Activated CD8-positive, alpha-beta memory T cell treated with anti-CD3 and anti-CD28 coated beads for 48 hours (primary cell): Measurements from ENCODE around the gene IGF2R.
"Not testable (repeated sequence)": the region's sequence is repeated elsewhere in the genome, so short reads cannot be mapped to it uniquely, and the experiment has no call there.

Source experiments
- DNase-seq, 3 experiments: peaks; one replicate each; pipeline ENCODE4 v3.0.0-alpha.2; 2020; ENCODE audit warnings: low read depth in 2 of 3, low spot score in 2 of 3

IGF2R gene

DNA sequence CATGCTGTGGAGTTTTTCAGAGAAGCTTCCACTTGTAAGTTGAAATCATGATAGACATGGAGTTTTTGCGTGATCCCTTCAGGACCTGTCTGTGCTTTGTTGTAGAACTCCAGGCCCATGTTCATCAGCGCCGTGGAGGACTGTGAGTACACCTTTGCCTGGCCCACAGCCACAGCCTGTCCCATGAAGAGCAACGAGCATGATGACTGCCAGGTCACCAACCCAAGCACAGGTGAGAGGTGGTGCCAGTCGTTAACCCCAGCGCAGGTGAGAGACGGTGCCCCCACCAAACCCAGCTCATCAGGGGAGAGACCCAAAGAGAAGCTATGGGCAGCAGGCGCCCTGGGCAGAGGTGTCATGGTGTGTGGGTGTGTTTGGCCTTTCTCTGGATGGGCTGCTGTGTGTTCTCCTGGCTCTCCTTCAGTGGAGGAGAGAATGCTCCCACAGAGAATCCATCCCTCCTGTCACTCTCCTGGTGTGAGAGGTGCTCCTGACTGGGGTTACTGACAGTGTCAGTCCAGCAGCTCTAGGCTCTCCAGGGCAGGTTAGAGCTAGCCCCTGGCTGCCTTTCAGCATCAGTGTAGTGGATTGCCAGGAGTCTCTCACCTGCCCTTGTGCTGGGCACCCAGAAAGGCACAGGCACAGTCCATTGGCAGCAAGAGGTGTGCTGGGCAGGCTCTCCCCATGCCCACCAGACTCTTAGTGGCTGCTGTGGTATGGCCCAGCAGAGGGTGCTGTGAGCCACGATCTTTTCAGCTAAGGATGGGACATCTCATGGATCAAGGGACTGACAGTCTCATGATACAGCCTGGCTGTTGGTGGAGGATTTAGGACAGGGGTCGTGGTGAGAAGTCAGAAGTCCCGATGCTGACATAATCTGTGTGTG, 103.2 kb downstream of the IGF2R start:
- no peak for DNase-seq

DNA sequence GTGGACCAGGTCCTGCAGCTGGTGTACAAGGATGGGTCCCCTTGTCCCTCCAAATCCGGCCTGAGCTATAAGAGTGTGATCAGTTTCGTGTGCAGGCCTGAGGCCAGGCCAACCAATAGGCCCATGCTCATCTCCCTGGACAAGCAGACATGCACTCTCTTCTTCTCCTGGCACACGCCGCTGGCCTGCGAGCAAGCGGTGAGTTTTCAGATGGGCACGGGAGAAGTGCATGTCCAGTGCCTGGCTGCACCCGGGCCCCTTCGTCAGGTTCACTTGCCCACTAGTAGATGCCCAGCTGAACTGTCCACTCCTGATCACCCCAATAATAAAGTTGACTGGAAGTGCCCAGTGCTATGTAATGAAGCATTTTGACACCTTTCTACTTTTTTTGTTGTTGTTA, 104.4 kb downstream of the IGF2R start:
- DNase-seq: no peak

DNA sequence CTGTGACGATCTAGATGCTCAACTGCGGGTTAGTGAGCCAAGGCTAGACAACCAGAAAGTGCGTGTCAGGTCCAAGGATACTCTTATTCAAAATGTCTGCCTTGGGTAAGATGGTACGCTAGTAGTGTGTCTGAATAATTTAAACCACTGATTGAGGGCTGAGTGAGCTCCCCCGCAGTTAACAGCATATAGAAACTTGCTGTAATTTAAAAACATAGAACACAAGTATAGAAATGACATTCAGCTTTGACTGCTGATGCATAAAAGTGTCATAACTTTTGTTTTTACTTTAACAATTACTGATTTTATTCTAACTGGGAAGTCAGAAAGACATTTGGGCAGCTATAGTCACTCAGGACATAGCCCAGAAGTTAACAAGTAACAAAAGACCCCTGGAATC, 107.1 kb downstream of the IGF2R start:
- no peak for DNase-seq

DNA sequence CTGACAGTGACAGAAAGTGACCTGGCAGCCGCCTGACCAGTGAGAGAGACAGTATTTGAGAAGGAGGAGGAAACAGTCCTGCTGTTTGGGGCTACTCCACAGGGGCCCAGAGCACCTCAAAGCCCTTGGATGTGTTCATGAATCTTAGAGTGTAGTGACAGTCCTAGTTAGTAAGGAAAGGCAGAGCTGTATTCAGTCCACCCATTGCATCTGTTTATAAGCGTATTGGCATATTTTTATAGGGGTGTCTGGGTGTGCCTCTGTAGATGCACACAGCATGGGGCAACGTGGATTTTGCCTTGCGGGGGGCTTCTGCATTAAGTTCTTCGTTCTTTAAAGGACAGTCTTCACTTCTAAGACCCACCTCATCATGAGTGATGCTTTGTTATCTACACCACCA, 108.1 kb downstream of the IGF2R start:
- no peak for DNase-seq

DNA sequence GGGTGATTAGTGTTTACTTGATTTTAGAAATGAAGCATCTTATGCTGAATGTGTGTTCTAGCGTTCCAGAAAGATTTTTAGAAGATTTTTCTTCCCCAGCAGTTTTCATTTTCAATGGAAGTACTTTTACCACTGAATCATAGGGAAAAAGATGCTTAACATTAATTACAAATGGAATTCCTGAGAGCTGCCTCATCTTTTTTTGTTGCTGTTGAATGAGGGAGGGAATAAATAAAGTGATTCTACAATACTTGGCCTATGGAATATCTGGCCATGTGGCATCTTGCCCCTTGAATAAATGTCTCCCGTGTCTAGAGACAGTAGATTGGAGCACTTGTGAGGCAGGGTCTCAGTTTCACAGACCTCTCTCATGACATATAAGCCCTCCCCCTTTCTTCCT, 108.6 kb downstream of the IGF2R start:
- DNase-seq: no peak

DNA sequence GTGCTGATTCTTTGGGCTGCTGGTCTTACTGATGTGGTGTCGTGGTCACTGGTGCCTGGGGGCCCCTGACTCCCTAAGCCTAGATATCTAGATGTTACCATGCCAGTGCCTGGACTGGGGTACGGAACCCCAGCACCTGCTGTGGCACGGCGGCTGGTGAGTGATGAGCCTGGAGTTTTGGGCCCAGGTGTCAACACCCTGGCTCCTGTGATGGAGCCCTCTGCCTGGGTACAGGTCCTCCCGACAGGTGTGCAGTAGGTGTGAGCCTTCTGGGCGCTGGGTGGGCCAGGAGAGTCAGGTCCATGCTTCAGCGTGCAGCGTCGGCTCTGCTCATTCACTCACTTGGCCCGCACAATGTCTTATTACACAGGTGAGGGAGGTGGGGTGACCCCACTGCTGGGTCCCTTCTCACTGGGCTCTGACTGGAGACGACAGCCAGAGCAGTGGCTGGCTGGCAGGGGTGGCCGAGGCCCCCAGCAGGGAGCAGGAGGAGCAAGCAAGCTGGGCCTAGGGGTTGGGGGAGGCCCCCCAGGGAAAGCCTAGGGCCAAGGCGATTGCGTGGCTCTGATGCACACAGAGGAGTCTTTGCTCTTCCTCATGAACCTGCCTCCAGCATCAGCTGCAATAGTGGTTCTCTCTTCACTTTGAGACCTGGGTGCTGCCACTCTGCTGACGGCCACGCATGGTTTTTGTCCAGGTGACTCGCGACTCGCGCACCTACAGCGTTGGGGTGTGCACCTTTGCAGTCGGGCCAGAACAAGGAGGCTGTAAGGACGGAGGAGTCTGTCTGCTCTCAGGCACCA, 110.2 kb downstream of the IGF2R start:
- DNase-seq: no peak

DNA sequence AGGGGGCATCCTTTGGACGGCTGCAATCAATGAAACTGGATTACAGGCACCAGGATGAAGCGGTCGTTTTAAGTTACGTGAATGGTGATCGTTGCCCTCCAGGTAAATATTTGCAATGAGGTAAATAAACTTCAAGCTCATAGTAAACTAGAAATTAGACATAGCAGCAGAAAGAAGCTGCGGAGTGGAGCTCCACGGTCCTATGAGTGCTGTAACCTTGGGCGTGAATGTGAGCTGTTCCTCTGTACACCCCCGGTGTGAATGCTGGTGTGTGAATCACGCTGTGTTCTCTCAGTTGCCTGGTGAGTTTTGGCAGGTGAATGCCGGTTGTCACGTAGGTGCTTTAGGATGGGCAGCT, 110.8 kb downstream of the IGF2R start:
- DNase-seq: no peak

DNA sequence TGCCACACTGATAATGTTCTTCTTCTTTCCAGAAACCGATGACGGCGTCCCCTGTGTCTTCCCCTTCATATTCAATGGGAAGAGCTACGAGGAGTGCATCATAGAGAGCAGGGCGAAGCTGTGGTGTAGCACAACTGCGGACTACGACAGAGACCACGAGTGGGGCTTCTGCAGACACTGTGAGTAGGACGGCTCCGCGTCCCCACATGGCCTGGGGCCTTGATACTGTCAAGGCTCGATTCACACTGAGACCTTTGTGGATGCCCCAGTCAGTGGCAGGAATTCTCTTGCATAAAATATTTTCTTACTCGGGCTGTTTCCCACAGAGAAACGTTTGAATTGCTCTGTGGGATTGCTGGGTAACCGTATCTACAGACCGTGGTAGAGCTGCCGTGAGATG, 111.2 kb downstream of the IGF2R start:
- no peak for DNase-seq

DNA sequence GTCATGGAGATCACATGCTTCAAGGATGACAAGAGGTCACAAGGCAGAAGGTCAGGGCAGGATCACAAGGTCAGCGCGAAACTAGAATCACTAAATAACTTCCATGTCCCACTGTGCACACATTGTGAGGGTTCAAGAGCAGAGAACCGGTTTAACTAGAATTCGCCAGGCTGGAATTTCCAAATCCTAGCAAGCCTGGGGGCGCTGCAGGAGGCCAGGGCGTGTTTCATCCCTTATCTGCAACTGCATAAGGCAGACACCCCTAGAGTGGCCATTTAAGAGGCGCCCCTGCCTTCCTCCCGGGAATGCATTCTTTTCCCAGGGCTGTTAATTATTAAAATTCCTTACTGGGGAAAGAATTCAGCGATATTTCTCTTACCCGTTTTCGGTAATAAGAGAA, 112.5 kb downstream of the IGF2R start:
- no peak for DNase-seq

DNA sequence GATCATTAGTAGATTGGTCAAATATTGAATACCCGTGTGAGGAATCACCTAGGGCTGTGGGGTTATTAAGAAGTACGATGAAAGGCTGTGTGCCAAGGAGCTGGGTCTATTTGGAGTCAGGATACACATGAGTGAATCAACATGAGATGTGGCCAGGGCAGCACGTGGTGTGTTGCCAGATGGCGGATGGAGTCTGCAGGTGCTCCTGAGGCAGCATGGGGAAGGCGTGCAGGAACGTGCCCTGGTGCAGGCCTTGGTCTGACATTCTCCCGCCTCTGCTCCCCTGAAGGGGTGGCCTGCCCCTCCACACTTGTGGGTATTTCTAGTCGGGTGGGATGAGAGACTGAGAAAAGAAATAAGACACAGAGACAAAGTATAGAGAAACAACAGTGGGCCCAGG, 113.7 kb downstream of the IGF2R start:
- DNase-seq: no peak

DNA sequence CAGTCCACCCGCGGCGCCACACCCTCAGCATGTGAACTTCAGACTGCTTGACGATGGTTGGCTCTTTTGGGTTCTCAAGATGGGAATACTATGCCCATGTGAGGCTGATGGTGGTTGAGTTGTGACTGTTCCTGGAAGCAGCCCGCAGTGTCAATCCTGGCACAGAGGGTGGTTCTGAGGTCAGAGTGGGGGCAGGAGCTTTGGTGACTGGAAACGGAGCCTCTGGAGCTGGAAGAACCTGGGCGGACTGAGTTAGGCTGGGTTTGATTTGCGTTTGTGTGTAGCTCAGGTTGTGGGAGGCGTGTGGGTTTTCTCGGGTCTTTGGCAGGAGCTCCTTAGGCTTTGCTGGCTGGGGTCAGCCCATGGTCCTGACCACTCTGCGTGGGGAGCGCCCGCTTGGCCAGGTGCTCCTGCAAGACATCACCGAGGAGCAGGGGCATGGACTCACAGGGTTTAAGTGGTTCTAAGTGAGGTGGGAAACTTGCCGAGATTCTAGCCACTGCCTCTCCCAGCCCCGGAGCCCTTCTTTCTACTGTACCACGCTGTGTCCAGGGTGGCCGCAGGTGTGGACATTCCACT, 115.4 kb downstream of the IGF2R start:
- DNase-seq: no peak

DNA sequence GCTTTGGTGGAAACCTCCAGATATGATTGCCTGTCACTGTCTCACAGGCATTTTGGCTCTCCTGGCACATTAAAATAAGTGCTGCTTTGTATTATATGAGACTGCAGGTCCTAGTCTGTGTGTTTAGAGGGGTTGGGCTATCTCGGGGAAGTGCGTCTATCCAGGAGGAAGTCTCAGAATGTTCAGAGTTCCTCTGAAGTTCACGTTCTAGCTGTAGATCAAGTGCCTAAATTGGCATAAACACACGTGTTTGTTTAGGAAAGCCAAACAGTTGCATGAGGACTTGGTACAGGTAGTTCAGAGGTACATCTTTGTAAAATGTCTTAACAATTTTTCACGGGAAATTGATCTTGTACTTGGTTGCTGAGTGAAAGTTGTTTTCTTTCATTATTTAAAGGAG, 116.3 kb downstream of the IGF2R start:
- no peak for DNase-seq

DNA sequence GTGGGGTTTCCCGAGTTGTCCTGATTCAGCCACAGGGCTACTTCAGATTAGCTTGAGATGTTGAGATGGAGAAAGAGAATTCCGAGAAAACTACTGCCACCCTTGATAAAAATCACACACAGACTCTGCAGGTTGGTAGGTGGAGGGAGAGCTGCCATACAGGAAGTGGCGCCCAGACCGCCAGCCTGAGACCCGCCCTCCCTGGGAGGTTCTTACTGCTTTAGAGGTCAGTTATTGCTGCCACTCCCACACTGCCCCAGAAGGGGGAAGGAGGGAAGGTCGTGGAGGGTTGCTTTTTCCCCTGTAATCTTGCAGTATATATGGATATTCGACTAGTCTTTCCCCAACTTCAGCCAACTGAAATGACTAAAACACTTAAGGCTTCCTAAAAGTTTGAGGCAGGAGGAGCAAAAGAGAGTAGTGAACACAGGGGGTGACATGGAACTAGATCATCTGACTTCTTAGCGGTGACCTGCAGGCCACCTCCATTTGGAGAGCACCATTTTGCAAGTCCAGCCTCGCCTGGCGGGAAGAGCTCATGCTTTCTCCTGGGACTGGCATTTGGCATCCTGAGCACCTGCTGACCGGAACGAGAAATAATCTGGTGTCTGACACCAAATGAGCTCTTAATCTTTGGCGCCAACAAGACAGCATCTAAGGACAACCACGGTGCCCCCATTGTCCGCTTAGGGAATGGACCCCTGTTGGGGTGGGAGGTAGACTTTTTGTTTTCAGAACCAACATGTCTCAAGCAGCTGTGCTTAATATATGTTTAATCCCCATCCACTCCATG, 117.0 kb downstream of the IGF2R start:
- DNase-seq: no peak

DNA sequence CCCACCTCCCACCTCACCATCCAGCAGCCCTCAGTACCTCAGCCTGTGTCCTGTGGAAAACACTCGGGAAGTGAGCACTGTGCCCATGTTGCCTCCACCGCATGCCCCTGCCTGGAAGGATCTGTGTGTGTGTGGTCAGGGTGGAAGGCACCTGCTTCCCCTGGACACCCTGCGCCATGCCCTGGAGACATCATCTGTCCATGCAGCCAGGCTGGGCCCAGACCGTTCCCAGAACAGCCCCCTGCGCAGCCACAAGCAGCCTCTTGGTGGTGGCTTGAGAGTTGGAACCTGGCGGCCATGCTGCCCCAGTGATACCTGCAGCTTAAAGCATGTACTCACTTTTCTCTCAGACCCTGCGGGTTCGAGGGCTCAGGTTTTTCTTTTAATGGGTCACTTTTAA, 117.9 kb downstream of the IGF2R start:
- DNase-seq: no peak

DNA sequence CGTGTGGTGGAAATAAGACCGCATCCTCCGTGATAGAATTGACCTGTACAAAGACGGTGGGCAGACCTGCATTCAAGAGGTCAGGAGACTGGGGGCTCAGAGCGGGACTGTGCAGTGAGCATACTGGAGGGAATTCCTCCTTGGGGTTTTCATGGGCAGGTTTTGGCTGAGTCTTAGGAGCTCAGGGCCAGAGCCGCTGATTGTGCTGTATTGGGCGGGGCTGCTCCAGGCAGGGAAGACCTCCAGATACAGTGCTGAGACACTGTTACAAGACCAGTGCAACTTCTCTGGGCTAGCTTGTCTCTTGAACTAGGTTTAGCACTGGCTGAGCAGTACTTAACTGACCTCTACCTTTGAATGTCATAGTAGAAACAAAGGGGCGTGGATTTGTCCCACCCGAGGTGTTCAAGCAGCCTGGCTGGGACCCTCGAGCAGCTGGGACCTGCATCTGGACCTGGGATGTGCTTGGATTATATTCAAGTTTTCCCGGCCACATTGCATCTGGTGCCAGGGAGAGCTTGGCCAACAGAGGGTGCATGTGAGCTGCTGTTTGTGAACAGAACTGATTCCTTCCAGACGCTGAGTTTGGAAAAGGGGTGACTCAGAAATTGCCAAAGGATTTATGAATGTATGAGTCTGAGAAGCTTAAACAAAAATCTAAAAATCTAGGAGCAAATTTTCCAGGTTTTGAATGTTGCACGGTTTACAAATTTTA, 119.3 kb downstream of the IGF2R start:
- DNase-seq: no peak

DNA sequence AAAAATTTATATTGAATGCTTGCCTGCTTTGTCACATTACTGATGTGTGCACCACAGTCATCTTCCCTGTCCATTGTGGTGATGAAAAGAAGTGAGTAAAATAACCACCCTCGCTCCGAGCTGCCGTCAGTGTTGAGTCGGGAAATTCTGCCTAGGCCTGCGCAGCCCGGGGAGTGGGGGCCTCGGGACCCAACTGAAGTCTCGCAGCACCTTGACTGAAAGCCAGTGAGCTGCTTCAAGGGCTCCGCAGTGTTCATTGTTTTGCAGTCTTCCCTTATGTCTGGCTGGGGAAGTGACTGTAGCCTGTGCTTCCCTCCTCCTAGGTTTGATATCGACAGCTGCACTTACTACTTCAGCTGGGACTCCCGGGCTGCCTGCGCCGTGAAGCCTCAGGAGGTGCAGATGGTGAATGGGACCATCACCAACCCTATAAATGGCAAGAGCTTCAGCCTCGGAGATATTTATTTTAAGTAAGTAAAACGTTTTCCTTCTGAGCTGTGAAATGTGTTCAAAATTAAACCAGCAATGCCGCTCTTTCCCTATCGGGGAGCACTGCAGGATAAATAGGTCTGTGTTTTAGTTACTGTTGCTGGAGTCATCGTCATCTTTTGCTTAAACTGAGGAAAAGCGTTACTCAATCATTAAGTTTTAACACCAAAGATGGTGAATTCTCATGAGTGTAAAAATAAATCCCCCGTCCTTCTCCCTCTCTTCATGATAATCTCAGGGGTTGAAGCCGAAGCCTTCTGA, 120.1 kb downstream of the IGF2R start:
- DNase-seq: no peak

DNA sequence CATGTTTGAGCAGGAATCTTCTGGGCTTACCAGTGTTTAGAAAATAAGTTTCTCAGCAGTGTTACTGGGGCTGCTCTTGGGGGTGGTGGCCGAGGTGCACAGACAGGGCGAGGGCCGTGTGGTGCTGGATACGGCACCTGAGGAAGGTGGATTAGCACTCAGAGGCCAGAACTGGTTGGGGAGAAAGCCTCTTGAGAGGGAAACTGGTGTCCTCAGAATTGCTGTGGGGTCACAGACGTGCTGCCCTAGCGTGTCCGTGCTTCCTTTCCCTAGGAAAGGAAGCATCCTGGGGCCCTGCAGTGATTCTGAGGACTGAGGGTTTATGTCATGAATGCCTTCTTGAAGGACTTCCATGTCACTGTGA, 120.6 kb downstream of the IGF2R start:
- DNase-seq: no peak

DNA sequence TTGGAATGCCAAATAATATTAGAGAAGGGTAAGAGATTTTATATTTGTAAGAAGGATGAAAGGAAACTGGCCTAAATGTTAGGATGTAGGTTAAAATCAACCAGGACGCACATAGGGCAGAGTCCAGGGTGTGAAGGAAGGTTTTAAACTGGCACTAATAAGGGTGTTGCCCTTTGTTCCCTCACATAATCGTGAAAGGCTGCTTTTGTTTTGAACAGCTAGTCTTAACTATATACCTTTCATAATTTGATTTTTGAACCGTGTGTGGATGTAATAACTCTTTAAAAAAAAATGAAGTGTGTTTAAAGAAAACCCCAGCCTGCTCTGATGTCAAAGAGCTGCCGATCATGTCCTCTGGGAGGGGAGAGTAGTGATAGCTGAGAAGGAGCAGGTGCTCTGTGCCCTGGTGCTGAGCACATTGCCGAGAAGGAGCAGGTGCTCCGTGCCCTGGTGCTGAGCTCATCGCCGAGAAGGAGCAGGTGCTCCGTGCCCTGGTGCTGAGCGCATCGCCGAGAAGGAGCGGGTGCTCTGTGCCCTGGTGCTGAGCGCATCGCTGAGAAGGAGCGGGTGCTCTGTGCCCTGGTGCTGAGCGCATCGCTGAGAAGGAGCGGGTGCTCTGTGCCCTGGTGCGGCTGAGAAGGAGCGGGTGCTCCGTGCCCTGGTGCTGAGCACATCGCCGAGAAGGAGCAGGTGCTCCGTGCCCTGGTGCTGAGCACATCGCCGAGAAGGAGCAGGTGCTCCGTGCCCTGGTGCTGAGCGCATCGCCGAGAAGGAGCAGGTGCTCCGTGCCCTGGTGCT, 121.8 kb downstream of the IGF2R start:
- not testable (repeated sequence) for DNase-seq

DNA sequence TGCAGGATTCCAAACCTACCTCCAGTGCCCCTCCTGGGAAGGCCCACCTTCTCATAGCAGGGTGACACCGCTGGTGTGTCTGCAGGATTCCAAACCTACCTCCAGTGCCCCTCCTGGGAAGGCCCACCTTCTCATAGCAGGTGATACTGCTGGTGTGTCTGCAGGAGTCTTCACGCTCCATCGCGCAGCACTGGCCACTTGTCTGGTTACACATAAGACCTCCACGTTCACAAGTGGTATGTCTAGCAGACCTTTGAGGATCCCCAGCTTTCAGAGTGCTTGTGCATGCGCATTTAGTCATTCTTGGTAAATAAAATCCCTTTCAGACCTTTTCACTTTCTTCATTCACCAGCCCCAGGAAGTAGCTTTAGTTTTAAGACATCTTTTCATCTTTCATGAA, 123.3 kb downstream of the IGF2R start:
- DNase-seq: not testable (repeated sequence)
